HG03439 (cell line): ENCODE results near the gene EIF4H.
"Not testable (repeated sequence)": the region's sequence is repeated elsewhere in the genome, so short reads cannot be mapped to it uniquely, and the experiment has no call there.

Experiments
- ATAC-seq: cut with Tn5 transposase; IDR thresholded peaks from one replicate; pipeline ENCODE4 v1.9.1; 2021; ENCODE audit warnings: mild to moderate bottlenecking, moderate library complexity; ENCODE audit not compliant: unreplicated experiment

Gene EIF4H

GRCh38 chr7:74174606-74175082 is 488 bp downstream of the EIF4H start:
- peak; percentile 24 for ATAC-seq

GRCh38 chr7:74175340-74175739 is 1.2 kb downstream of the EIF4H start:
- no peak for ATAC-seq

- ATAC-seq, result no peak
Measured at GRCh38 chr7:74176555-74176954, 2.4 kb downstream of the EIF4H start.

- no peak for ATAC-seq
Measured at GRCh38 chr7:74178632-74179031, 4.5 kb downstream of the EIF4H start.

GRCh38 chr7:74179935-74180604 is 5.9 kb downstream of the EIF4H start:
- no peak for ATAC-seq

GRCh38 chr7:74180866-74181265 is 6.7 kb downstream of the EIF4H start:
- ATAC-seq, result no peak

GRCh38 chr7:74181821-74182220 is 7.7 kb downstream of the EIF4H start:
- no peak for ATAC-seq

GRCh38 chr7:74182453-74183090 is 8.4 kb downstream of the EIF4H start:
- no peak for ATAC-seq

- ATAC-seq, result no peak
Measured at GRCh38 chr7:74183142-74183541, 9.0 kb downstream of the EIF4H start.

GRCh38 chr7:74183653-74184450 is 9.7 kb downstream of the EIF4H start:
- ATAC-seq, result no peak

GRCh38 chr7:74185016-74185415 is 10.9 kb downstream of the EIF4H start:
- no peak for ATAC-seq

GRCh38 chr7:74185636-74186035 is 11.5 kb downstream of the EIF4H start:
- ATAC-seq, result no peak

GRCh38 chr7:74187915-74188675 is 13.9 kb downstream of the EIF4H start:
- no peak for ATAC-seq

GRCh38 chr7:74190259-74190658 is 16.1 kb downstream of the EIF4H start:
- no peak for ATAC-seq

- no peak for ATAC-seq
Measured at GRCh38 chr7:74191231-74191630, 17.1 kb downstream of the EIF4H start.

- no peak for ATAC-seq
Measured at GRCh38 chr7:74193054-74193453, 18.9 kb downstream of the EIF4H start.

GRCh38 chr7:74193913-74194312 is 19.8 kb downstream of the EIF4H start:
- ATAC-seq, result no peak

- ATAC-seq, result no peak
Measured at GRCh38 chr7:74194686-74195085, 20.5 kb downstream of the EIF4H start.

- ATAC-seq, result not testable (repeated sequence)
Measured at GRCh38 chr7:74195139-74195860, 21.1 kb downstream of the EIF4H start.

GRCh38 chr7:74195968-74196654 is 22.0 kb downstream of the EIF4H start:
- not testable (repeated sequence) for ATAC-seq
